ENCODE results near the gene PHF11.

PHF11 gene

DNA sequence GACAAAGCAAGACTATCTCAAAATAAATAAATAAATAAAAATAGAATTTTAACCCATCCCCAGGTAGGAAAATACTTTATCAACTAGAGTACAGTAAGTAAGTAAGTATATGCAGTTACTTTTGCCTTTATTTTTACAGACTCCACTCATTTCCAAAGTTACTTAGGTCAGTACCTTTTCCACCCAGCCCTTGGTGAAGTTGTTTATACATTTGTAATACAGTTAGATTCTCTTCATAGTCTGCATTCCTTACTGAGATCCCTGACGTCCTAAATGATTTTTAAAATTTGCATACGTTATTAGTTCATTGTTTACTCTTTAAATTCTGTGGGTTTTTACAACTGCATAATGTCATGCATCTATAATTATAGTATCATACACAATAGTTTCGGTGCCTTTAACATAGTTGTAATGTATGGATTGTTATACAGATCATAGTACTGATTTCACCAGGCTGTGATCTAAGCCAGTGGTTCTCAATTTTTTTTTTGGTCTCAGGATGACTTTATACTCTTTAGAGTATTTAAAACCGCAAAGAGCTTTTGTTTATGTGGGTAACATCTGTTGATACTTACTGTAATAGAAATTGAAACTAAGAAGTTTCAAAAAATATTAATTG lies 41.3 kb upstream of the PHF11 start:
- H3K27ac ChIP-seq (ENCODE audit: low read depth, low read length, poor library complexity, severe bottlenecking), result no peak overlapping the region
- H3K4me2 ChIP-seq (ENCODE audit: low read length), result no peak overlapping the region
- H3K4me3 ChIP-seq (ENCODE audit: low read depth, low read length, poor library complexity, severe bottlenecking), result no peak overlapping the region
- peaks cover 18% of the 10 kb centered on the region for H3K79me2 ChIP-seq (ENCODE audit: insufficient read depth, low read length)
- H3K4me1 ChIP-seq (ENCODE audit: insufficient read depth, low read length, severe bottlenecking), result peaks cover 20% of the 10 kb centered on the region
- H3F3A ChIP-seq (ENCODE audit: insufficient read depth, low read length), result no peaks in the 10 kb centered on the region
- no peaks in the 10 kb centered on the region for H3K9me3 ChIP-seq (ENCODE audit: low read length)
- H3K27me3 ChIP-seq (ENCODE audit: insufficient read depth, low read length), result no peaks in the 10 kb centered on the region
- no peaks in the 10 kb centered on the region for H3K9me2 ChIP-seq (ENCODE audit: low read depth, low read length)
- no peak for TF ChIP-seq EZH2 (IDR thresholded peaks at IDR 0.05; ENCODE audit: borderline replicate concordance, low read length)
- TF ChIP-seq, protein P1, sequence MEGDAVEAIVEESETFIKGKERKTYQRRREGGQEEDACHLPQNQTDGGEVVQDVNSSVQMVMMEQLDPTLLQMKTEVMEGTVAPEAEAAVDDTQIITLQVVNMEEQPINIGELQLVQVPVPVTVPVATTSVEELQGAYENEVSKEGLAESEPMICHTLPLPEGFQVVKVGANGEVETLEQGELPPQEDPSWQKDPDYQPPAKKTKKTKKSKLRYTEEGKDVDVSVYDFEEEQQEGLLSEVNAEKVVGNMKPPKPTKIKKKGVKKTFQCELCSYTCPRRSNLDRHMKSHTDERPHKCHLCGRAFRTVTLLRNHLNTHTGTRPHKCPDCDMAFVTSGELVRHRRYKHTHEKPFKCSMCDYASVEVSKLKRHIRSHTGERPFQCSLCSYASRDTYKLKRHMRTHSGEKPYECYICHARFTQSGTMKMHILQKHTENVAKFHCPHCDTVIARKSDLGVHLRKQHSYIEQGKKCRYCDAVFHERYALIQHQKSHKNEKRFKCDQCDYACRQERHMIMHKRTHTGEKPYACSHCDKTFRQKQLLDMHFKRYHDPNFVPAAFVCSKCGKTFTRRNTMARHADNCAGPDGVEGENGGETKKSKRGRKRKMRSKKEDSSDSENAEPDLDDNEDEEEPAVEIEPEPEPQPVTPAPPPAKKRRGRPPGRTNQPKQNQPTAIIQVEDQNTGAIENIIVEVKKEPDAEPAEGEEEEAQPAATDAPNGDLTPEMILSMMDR (IDR thresholded peaks at IDR 0.05; ENCODE audit: low read length), result no peak
- no peak overlapping the region for H3K9ac ChIP-seq (ENCODE audit: low read length)
- peaks cover 52% of the 10 kb centered on the region for H3K36me3 ChIP-seq (ENCODE audit: insufficient read depth, low read length)
- H4K20me1 ChIP-seq (ENCODE audit: insufficient read depth, low read length), result no peaks in the 10 kb centered on the region
- H2AFZ ChIP-seq (ENCODE audit: low read length), result no peak overlapping the region

DNA sequence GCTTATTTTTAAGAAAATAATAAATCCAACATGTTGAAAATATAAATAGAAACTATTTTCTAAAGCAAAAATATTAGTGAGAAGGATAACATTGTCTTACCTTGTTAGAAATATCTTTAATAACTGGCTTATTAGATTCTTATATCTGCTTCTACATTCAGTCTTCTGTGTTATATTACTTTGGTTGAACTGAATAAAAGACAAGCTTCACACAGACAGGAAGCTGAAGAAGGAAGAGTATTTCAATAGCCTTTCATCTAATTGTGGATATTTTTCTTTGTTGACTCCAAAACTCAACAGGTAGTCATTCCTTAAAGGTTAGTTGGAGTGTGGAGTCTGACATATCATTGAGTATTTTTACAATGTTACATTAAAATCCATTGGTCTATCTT lies 40.8 kb upstream of the PHF11 start:
- no peak overlapping the region for H3K27ac ChIP-seq (ENCODE audit: low read depth, low read length, poor library complexity, severe bottlenecking)
- H3K4me2 ChIP-seq (ENCODE audit: low read length), result no peak overlapping the region
- TF ChIP-seq EZH2 (IDR thresholded peaks at IDR 0.05; ENCODE audit: borderline replicate concordance, low read length), result no peak
- TF ChIP-seq, protein P1 (IDR thresholded peaks at IDR 0.05; ENCODE audit: low read length), result no peak

DNA sequence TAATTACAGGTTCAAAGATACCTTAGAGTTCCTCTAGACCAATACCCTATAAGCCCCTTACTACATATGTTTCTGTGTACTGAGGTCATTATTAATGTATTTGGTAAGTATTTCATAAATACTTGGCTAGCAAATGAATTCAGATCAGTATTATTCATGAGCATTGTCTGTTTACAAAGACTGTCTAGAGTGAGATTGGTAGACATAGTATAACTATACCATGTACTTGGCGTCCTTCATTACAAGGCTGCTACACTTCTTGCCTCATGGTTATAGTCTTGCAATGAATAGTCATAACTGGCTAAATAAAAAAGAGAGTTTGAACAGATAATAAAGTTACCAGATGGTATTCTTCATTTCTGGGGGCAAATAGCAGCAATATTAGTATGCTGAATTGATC lies 39.6 kb upstream of the PHF11 start:
- H2AFZ ChIP-seq (ENCODE audit: low read length), result no peak overlapping the region
- H3K27ac ChIP-seq (ENCODE audit: low read depth, low read length, poor library complexity, severe bottlenecking), result no peak overlapping the region
- TF ChIP-seq, protein P1 (IDR thresholded peaks at IDR 0.05; ENCODE audit: low read length), result no peak
- no peak for TF ChIP-seq EZH2 (IDR thresholded peaks at IDR 0.05; ENCODE audit: borderline replicate concordance, low read length)
- H3K27me3 ChIP-seq (ENCODE audit: insufficient read depth, low read length), result no peaks in the 10 kb centered on the region
- no peak overlapping the region for H3K9ac ChIP-seq (ENCODE audit: low read length)
- H3K4me1 ChIP-seq (ENCODE audit: insufficient read depth, low read length, severe bottlenecking), result peaks cover 11% of the 10 kb centered on the region
- no peaks in the 10 kb centered on the region for H4K20me1 ChIP-seq (ENCODE audit: insufficient read depth, low read length)
- H3K9me2 ChIP-seq (ENCODE audit: low read depth, low read length), result no peaks in the 10 kb centered on the region
- no peaks in the 10 kb centered on the region for H3K9me3 ChIP-seq (ENCODE audit: low read length)
- H3F3A ChIP-seq (ENCODE audit: insufficient read depth, low read length), result no peaks in the 10 kb centered on the region
- H3K79me2 ChIP-seq (ENCODE audit: insufficient read depth, low read length), result peaks cover 6% of the 10 kb centered on the region
- peaks cover 60% of the 10 kb centered on the region for H3K36me3 ChIP-seq (ENCODE audit: insufficient read depth, low read length)
- no peak overlapping the region for H3K4me3 ChIP-seq (ENCODE audit: low read depth, low read length, poor library complexity, severe bottlenecking)
- H3K4me2 ChIP-seq (ENCODE audit: low read length), result no peak overlapping the region

More for the DNA sequence above, 40.8 kb upstream of the PHF11 start:
- Histone ChIP-seq H3K4me3 (ENCODE audit: low read depth, low read length, poor library complexity, severe bottlenecking) (no peak overlapping the region), H3K9ac (ENCODE audit: low read length) (no peak overlapping the region), H3K4me1 (ENCODE audit: insufficient read depth, low read length, severe bottlenecking) (peaks cover 15% of the 10 kb centered on the region), H3K9me2 (ENCODE audit: low read depth, low read length) (no peaks in the 10 kb centered on the region), H3F3A (ENCODE audit: insufficient read depth, low read length) (no peaks in the 10 kb centered on the region), H2AFZ (ENCODE audit: low read length) (no peak overlapping the region), H3K36me3 (ENCODE audit: insufficient read depth, low read length) (peaks cover 52% of the 10 kb centered on the region), H3K9me3 (ENCODE audit: low read length) (no peaks in the 10 kb centered on the region), H3K79me2 (ENCODE audit: insufficient read depth, low read length) (peaks cover 13% of the 10 kb centered on the region), H4K20me1 (ENCODE audit: insufficient read depth, low read length) (no peaks in the 10 kb centered on the region), H3K27me3 (ENCODE audit: insufficient read depth, low read length) (no peaks in the 10 kb centered on the region)
